T-helper 1 cell (primary cell): ENCODE results near the gene SCUBE3.

Source experiments
- DNase-seq, 5 donors: peaks; one replicate each; pipeline ENCODE4 v3.0.0-alpha.2; 2012 to 2020

Gene SCUBE3

GRCh38 chr6:35214869-35215664 is 1.3 kb downstream of the SCUBE3 start:
- DNase-seq, result no peak

DNA sequence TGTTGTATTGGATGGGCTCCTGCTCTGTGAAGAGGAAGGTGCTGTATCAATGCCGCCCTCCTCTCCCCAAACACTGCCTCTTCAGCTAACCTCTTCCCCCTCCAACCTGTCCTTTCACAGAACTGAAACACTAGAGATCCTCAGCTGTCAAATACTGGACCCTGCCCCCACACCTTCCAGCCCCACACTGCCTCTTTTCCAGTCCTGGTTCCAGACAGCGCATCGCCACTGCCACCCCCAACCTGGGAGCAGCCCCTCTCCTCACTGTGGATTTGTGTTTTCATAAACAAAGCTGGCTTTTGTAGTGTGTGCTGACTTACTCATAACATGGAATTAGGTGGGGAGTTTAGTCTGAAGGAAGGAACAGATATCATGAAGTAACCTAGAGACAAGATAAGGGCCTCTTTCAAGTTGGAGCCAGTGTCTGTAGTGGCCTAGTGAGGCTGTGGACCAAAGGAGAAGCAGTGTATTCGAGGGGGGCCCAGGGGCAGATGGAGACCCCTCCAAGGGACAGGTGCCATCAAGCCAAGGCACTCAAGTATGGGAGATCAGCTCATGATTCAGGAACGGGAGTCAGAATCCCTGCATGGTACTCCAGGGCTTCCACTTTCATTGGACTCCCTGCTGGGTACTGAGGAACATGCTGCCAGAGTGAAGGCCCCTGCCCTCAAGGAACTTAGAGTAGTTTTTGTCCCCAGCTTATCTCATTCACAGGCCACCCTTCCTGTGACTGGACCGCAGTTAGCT is 2.1 kb downstream of the SCUBE3 start:
- DNase-seq, result no peak

- DNase-seq, result no peak
Measured at GRCh38 chr6:35216412-35216732, 2.6 kb downstream of the SCUBE3 start.

DNA sequence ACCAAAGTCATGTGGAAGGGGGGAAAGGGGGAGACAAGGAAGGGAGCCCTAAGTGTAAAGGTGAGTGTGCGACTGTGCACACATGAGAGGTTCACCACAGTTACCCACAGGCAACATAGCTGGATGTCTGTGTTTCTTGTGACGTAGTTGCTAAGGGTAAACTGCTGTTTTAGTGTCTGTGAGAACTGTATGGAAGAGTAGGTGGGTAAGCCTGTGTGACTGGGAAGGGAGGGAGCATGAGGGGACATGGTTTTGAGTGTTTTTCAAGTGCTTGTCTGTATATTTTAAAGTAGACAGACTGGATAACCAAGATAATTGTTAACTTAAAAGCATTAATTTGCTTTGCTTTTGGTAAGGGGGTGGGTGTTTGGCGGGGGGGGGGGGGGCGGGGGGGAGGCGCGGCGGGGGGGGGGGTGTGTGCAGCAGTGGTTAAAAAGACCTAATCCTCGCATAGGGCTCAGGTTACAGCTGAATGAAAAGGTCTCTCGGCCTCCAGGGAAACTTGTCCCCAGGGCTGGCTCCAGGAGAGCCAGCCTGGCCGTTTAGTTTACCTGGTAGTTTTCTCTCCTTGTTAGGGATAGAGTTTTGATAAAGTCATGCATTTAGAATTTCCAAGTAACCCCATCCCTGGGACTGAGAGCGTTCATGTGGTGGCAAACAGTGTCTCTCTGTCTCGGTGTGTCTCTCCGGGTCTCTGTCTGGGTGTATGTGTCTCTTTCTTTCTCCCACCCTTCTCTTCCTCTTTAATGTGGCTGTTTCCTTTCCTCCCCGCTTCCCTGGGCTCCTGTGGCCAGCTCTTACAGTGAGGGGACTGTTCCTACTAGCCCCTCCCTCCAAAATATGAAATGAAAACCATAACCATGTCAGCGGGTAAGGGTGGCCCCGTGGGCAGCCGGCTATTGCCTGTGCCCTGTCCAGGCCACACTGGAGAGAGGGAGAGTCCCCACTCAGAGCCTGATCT is 3.4 kb downstream of the SCUBE3 start:
- DNase-seq, result no peak

DNA sequence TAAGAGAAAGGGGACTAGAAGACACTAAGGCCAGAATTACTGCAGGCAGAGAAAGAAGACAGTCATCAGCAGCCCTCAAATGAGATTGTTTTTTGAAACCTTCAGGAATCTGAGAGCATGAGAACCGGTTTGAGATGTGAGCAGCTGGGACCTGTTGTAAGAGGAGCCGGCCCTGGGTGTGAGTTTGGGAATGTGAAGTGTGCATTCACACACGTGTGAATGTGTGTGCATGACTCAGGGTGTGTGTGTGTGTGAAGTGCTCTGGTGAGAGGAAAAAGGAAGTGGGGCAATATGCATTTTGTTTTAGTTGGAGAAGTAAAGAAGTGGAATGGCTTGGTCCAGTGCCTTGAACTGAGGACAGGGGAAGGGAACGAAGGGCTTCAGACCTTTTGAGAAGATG is 4.3 kb downstream of the SCUBE3 start:
- no peak for DNase-seq

GRCh38 chr6:35218456-35218855 is 4.7 kb downstream of the SCUBE3 start:
- DNase-seq, result no peak

GRCh38 chr6:35219683-35220326 is 6.0 kb downstream of the SCUBE3 start:
- DNase-seq, result no peak

DNA sequence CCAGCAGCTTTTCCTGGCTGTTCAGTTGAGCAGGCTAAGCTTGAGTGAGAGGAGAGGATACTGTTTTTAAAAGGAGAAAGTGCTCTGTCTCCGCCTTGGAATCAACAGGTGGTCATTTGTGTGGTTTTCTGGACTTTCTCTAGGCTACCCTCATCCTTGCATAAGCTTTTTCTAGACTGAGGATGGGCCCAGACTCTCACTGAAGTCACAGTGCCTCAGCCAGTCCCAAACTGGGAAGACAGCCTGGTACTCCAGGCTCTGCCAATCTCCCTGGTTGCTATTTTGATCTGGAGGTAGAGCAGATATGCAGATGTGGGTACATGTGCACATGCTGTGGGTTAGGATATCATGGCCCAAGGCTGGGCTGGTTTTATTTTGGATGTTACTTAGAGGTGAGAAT is 7.0 kb downstream of the SCUBE3 start:
- no peak for DNase-seq

DNA sequence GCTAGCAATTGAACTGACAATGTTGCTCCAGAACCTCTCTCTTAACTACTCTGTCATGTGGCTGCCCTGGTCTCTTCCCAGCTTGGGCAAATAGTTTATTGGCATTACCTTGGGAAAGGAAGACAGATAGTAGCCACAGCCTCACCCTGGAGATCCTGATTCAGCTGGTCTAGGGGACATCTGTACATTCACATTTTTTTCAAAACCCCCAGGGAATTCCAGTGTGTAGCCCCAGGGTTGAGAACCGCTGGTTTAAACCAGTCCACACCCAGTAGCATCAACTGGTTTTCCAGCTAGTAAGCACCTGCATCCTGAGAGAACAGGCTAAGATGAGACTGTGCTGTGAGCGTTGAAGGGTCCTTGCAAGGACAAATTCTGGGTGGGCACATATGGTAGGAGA is 9.6 kb downstream of the SCUBE3 start:
- DNase-seq, result no peak

DNA sequence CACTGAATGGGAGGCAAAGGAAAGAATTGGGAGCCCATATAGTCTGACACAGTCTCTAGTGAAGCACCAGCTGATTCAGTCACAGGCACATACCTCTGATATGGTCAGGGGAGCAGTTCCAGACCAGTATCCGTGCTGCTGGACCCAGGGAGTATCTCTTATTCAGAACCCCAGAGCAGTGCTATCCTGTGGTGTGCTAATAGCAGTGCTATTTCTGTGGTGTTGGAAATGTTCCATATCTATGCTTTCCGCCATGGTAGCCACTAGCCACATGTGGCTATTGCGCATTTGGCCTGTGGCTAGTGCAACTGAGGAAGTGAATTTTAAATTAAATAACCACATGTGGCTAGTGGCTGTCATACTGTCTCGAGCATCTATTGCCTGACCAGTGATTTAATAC is 11.0 kb downstream of the SCUBE3 start:
- no peak for DNase-seq

- no peak for DNase-seq
Measured at GRCh38 chr6:35228481-35228880, 14.7 kb downstream of the SCUBE3 start.

DNA sequence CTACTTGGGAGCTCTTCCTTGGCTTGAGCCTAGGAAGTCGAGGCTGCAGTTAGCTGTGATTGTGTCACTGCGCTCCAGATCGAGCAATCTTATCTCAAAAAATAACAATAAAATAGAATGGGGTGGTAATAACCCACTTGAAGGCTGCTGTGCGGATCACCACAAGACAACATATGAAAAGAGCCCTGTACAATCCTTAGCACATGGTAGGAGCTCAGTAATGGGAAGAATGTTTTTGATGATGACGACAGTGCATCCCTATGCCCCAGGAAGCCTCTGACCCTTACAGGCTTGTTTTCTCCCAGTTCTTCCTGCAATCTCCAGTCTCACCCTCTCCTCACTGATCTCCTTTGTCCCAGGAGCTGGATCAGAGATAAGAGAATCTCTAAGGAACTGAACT is 15.5 kb downstream of the SCUBE3 start:
- DNase-seq, result no peak

DNA sequence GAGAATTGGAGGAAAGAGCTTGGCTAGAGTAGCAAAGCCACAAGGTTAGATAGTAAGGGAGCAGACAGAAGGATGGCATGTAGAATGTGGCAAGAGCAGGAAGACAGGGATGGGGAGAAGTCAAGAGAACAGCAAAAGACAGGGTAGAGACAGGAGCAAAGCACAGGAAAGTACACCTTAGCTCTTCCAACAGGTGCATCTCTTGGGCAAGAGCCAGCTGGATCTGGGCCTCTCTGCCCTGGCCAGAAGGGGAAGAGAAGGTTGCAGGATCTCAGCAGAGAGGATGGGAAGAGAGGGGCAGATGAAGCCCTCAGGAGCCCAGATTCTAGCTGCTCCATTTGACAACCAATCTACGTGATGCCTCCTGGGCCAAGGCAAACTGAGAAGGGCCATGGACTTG is 16.7 kb downstream of the SCUBE3 start:
- no peak for DNase-seq

DNA sequence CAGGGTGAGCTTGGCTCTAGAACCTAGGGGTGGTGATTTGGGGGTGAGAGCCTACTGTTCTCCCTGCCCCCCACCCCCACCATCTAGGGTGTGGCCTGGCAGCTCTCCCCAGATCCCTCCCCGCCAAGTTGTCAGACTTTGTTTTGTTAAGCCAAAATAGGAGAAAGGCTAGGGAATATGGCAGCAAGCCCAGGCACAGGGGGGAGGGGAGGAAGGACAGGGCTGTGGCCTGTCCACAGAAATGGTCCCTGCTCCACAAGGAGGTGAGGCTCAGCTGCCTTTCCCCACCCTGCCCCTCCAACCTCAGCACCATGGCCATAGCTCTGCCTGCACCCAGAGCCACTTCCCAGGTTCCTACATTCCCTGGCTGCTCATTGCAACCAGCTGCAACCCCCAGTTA is 17.2 kb downstream of the SCUBE3 start:
- no peak for DNase-seq

DNA sequence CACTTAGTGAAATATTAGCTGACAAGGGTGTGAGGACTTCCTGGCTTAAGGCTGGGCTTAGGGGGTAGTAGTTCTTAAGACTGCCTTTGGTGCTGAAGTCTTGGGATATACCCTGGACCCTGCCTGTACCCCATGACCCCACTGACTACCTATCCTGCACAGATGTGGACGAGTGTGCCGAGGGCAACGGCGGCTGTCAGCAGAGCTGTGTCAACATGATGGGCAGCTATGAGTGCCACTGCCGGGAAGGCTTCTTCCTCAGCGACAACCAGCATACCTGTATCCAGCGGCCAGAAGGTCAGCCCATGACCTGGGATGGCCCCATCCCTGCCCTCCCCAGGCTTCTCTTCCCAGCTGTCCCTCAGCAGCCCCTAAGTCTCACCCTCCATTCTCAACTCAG is 17.8 kb downstream of the SCUBE3 start:
- DNase-seq, result no peak

DNA sequence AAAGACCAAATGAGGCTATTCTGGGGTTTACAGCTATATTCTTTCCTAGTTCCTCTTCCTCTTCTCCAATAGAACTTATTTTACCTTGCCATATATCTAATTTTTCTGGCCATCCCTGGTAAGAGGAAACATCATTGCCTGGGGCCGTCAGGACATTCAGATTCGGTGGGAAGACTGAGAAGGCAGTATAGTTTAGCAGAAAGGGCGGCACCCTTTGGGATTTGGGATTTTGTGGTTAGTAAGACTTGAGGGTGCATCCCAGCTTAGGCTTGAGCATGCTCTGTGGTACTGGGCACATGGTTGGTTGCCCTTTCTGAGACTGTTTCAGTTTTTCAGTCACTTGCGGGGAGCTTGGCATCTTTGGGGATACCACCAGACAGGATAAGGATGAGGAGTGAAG is 21.1 kb downstream of the SCUBE3 start:
- no peak for DNase-seq

DNA sequence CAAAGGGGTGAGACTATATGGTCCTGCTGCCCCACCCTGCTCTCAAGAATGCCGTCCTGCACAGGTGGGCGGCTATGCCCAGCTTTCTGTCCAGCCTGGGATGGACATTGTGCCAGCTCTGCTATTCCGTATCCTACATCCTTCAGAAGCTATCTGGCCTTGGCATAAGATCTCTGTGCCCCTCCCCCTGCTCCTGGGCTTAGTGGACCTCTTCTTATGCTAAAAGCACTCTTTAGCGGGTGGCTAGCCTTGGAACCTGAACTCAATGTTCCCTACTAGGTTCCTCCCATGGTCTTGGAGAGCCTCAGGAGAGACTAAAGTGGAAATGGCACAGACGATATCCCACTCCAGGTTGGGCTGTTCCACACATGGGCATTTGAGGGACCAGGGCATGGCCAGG is 22.5 kb downstream of the SCUBE3 start:
- no peak for DNase-seq

GRCh38 chr6:35237476-35237875 is 23.7 kb downstream of the SCUBE3 start:
- DNase-seq, result no peak

GRCh38 chr6:35238843-35239289 is 25.1 kb downstream of the SCUBE3 start:
- no peak for DNase-seq

DNA sequence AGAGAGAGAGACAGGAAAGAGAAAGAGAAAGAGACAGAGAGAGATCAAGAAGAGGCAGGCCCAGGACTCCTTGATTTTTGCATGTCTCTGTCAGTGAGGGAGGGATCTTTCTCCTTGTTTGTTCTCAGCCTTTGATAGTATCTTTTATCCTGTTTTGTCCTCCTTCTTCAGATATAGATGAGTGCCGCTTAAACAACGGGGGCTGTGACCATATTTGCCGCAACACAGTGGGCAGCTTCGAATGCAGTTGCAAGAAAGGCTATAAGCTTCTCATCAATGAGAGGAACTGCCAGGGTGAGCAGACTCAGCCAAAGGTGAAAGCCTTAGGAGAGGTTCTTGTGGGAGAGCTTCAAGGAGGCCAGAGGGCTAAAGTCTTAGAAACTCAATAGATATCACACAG is 25.8 kb downstream of the SCUBE3 start:
- no peak for DNase-seq

- peak; percentile 27 to 65 (median 58) for DNase-seq
Measured at GRCh38 chr6:35240838-35241801, 27.4 kb downstream of the SCUBE3 start.

- DNase-seq, result no peak
Measured at GRCh38 chr6:35242486-35242885, 28.7 kb downstream of the SCUBE3 start.
